Measurements from ENCODE around the gene TEP1. TPM values are rescaled to one million over a fixed set of nuclear protein-coding genes. Genes with fewer than 3 reads are reported as not detected.

TEP1 gene
- total and polyA plus RNA-seq, 2 of the 13 experiments (the other 11 are each of a cell fraction or from before 2014, with no cell fraction given): 11.0 to 12.8 TPM

DNA sequence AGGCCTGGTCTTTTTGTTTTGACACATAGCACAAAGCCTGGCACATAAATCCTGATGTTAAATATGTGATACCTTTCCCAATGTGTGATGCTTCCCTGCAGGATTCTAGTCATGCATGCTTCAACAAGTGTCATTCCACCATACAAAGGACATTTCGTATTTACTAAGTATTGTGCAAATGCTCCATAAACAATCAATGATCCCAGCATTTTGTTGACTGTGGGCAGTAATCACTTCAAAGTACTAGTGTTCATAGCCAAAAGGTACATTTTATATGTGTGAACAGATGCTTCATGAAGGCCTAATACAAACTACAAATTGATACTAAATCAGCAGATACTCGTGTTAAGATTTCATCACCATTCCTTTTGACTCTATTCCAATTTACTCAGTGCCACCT lies 84.6 kb downstream of the TEP1 start (continued):
- TF ChIP-seq, protein P1, sequence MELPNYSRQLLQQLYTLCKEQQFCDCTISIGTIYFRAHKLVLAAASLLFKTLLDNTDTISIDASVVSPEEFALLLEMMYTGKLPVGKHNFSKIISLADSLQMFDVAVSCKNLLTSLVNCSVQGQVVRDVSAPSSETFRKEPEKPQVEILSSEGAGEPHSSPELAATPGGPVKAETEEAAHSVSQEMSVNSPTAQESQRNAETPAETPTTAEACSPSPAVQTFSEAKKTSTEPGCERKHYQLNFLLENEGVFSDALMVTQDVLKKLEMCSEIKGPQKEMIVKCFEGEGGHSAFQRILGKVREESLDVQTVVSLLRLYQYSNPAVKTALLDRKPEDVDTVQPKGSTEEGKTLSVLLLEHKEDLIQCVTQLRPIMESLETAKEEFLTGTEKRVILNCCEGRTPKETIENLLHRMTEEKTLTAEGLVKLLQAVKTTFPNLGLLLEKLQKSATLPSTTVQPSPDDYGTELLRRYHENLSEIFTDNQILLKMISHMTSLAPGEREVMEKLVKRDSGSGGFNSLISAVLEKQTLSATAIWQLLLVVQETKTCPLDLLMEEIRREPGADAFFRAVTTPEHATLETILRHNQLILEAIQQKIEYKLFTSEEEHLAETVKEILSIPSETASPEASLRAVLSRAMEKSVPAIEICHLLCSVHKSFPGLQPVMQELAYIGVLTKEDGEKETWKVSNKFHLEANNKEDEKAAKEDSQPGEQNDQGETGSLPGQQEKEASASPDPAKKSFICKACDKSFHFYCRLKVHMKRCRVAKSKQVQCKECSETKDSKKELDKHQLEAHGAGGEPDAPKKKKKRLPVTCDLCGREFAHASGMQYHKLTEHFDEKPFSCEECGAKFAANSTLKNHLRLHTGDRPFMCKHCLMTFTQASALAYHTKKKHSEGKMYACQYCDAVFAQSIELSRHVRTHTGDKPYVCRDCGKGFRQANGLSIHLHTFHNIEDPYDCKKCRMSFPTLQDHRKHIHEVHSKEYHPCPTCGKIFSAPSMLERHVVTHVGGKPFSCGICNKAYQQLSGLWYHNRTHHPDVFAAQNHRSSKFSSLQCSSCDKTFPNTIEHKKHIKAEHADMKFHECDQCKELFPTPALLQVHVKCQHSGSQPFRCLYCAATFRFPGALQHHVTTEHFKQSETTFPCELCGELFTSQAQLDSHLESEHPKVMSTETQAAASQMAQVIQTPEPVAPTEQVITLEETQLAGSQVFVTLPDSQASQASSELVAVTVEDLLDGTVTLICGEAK (IDR thresholded peaks at IDR 0.05): no peak
- TF ChIP-seq, protein P1 (CRISPR knock-in tag; IDR thresholded peaks at IDR 0.05): no peak
- TF ChIP-seq ARID3A (IDR thresholded peaks at IDR 0.05; ENCODE audit: low read depth, low read length): 0 out of 2 replicates have a peak, but pooled peaks have one; percentile 42
- 0 out of 2 replicates have a peak, but pooled peaks have one; percentile 25 for TF ChIP-seq CEBPB (IDR thresholded peaks at IDR 0.05; ENCODE audit: borderline replicate concordance, low read depth, low read length)
- TF ChIP-seq TBX3 (IDR thresholded peaks at IDR 0.05; ENCODE audit: borderline replicate concordance): 0 out of 2 replicates have a peak, but pooled peaks have one; percentile 6
- no peak for TF ChIP-seq FOXP1 (IDR thresholded peaks at IDR 0.05)
- peak; percentile 72; the same call in 1 of the 2 replicates for TF ChIP-seq FOXP1 (CRISPR knock-in tag; IDR thresholded peaks at IDR 0.05)
- no peak for TF ChIP-seq AKAP8 (CRISPR knock-in tag; IDR thresholded peaks at IDR 0.05)
- TF ChIP-seq HDAC2 (CRISPR knock-in tag; IDR thresholded peaks at IDR 0.05): no peak
- TF ChIP-seq ZNF124 (CRISPR knock-in tag; IDR thresholded peaks at IDR 0.05): no peak
- TF ChIP-seq POLR2AphosphoS5 (IDR thresholded peaks at IDR 0.05; ENCODE audit: low read depth, low read length): peak; percentile 18; the same call in 1 of the 2 replicates
- TF ChIP-seq RBM22 (optimal IDR thresholded peaks at IDR 0.05; ENCODE audit: low read length): peak; percentile 29
- no peak for TF ChIP-seq TBP (CRISPR knock-in tag; IDR thresholded peaks at IDR 0.05)
